HG02884 (cell line): Measurements from ENCODE around the gene CSN2.
"Not testable (repeated sequence)": the region's sequence is repeated elsewhere in the genome, so short reads cannot be mapped to it uniquely, and the experiment has no call there.

Experiments
- ATAC-seq: cut with Tn5 transposase; IDR thresholded peaks from one replicate; pipeline ENCODE4 v1.9.1; 2021; ENCODE audit warnings: mild to moderate bottlenecking, moderate library complexity; ENCODE audit not compliant: unreplicated experiment

CSN2 gene, protein sequence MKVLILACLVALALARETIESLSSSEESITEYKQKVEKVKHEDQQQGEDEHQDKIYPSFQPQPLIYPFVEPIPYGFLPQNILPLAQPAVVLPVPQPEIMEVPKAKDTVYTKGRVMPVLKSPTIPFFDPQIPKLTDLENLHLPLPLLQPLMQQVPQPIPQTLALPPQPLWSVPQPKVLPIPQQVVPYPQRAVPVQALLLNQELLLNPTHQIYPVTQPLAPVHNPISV

DNA sequence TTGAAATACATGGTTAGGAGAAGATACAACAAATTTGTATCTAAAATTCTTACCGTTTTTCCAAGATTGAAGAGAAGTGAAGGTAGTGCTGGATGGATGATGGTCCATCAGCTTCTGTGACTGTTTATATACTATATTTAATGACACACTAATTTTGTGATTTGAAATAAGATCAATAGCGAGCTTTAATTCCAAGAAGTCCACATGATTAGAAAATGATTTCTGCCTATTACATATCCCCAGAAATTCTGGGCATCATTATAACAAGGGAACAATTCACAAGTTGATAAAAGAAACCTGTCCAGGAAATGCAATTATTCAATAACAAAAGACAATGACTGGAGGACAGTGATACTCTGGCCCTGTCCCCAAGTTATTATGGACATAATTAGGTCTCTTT lies at the start of gene CSN2:
CSN2 (minus strand) TSS at position 101 of the 400 bp plus-strand sequence. CDS start 4,733 bp downstream, outside the sequence.
- ATAC-seq = no peak

DNA sequence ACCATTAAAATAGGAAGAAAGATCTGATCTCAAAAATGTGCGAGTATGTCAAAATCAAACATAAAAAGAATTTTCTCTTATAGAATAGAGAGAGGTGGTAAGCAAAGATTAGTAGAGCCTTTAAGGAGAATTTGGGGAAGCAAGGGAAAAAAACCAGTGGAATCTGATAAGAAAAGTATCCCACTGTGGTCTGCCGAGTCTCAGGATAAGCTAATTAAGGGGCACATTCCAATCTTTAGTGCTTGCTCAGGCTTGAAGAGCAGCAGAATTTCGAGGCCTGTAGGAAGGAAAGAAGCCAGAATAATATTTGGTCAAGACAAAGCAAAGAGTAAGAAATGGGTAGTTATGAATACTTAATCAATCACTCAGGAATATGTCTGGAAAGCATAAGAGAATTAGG lies 43.2 kb upstream of the CSN2 start:
- ATAC-seq = no peak

DNA sequence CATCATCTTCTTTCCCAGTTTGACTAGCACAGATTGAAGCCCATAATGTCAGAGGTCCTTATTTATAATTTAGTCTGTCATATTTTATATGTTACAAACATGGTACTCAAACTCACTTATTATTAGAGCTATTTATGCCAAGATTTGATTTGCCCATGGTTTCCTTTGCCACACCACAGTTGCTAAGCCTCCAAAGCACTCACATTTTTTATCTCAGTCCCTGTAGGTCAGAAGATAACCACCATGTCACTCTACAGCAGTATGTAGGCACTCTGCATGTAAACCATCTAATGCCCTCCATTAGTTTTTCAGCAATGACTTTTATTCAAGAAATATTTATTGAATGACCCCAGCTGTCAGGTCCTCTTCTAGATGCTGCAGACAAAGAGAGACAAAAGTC lies 37.0 kb upstream of the CSN2 start:
- ATAC-seq = no peak

DNA sequence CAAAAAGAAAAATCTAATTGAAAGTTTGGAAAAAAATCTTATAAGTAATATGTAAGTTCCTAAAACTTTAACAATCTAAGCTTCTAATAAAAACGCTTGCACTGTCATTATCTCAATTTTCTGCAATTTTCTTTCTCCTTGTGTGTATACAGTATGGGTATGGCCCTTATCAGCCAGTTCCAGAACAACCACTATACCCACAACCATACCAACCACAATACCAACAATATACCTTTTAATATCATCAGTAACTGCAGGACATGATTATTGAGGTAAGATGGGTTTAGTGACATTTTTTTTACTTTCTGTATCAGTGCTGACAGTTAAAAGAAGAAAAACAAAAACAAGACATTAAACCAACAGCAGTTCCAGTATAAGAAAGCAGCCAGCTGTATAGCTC lies 35.2 kb upstream of the CSN2 start:
- no peak for ATAC-seq

DNA sequence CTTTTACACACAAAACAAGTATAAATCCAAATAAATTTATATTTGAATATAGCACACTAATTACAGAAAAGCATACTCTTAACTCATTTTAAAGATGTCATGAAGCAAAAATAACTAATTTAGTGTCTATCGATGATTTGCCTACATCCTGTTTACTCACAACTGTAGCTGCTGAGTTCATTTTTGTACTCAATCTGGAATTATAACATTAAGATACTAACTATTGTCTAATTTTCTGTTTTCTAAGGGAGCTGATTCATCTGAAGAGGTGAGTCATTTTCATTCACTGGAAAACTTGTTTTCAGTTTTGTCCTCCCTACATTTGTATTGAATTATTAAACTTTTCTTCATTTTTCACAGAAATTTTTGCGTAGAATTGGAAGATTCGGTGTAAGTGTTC lies 33.9 kb upstream of the CSN2 start:
- ATAC-seq = peak; percentile 62

DNA sequence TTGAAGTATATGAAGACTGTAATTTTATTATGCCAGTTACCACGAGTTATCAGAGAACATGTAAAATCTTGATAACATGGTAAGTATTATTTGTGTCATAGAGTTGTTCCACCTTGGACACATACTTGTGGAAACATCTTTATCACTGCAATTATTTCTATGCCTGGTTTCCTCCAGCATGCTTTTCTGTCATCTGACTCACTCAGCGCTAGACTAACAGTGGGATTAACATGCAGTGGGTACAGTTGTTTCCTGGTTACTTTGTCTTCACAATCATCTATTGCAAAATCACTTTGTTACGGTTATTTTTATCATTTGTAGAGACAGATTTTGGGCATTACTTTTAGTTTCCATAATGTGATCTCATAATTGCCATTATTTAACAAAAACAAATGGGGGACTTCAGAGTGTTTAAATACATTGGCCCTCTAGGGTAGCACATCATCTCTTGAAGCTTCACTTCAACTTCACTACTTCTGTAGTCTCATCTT lies 30.0 kb upstream of the CSN2 start, which contains the start of gene STATH:
STATH (plus strand) TSS at position 441 of the 491 bp plus-strand sequence. CDS start 2,472 bp downstream, outside the sequence.
- ATAC-seq = no peak

DNA sequence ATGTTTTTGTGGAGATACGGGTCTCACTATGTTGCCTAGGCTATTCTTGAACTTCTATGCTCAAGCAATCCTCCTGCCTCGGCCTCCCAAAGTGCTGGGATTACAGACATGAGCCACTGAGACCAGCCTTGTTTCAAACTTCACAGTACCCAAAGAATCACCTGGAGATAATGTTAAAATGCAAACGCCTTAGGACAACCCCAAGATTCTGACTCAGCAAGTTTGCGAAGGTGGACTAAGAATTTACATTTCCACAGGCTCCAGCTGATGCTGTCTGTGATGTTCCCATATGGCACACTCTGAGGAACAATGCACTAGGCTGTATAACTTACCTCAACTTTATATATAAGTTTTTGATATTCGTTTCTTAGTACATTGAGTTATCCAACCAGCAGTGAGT lies 29.3 kb upstream of the CSN2 start:
- ATAC-seq = no peak

DNA sequence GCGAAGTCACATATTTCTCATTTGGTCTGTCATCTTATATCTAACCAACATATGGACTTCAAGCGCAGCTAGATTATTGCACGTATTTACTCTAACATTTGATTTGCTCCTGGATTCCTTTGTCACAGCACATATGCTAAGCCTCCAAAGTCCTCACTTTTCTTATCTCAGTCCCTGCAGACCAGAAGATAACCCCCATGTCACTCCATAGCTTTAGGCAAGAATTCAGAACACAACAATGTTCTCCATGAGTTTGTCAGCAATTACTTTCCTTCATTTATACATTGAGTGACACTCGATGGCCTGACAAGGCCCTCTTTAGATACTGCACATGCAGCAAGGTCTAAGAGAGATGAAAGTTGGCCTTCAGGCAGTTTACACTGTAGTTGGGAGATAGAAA lies 25.5 kb upstream of the CSN2 start:
- no peak for ATAC-seq

DNA sequence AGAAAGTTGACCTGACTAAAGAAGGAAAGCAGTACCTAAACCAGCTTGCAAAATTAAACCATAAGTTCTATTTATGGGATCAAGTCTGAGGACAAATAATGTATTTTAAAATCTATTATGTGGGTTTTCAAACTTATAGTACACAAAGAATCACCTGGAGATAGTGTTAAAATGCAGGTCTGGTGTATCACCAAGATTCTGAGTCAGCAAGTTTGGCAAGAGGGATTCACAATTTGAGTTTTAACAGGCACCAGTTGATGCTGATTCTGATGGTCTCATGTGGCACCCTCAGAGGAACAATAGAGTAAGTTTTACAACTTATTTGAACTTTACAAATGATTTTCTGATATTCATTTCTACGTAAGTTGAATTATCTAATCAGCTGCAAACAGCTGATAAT lies 21.1 kb upstream of the CSN2 start:
- ATAC-seq = no peak

DNA sequence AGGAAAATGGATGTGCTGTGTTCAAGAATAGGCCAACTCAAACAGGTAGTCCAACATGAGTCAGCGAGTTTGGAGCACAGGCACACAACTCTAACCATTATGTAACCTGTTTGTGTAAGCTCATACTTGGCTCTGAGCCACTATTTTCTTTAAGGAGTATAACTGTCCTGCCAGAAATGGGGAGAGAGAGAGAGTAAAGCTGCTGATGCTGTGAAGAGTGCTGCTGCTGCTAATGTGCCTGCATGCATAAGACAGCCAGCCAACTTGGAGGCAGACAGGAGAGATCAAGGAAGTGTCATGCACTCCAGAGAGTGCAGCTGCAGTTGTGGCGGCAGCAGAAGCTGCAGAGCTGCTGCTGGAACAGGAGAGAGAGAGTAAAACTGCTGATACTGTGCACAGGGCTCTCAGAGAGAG lies 18.5 kb upstream of the CSN2 start:
- ATAC-seq = no peak

DNA sequence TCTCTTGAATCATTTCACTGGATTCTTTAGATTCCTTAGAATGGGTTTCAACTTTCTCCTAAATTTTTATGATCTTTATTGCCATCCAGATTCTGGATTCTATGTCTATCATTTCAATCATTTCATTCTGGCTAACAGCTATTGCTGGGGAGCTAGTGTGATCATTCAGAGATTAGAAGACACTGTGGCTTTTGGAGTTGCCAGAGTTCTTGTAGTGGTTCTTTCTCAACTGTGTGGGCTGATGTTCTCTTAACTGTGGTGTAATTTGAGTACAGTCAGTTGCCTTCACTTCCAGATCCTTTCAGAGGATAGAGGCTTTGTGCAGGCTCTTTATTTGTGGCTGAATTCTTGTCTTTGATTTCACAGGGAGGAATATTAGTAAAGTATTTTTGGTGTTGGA lies 12.1 kb upstream of the CSN2 start:
- no peak for ATAC-seq

DNA sequence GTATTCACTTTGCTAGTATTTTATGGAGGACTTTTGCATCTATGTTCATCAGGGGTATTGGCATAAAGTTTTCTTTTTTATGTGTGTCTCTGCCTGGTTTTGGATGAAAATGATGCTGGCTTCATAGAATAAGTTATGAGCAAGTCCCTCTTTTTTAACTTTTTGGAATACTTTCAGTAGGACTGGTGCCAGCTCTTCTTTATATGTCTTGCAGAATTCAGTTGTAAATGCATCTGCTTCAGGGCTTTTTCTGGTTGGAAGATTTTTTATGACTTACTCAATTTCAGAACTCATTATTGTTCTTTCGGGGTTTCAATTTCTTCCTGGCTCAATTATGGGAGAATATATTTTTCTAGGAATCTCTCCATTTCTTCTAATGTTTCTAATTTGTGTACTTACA lies 9.1 kb upstream of the CSN2 start:
- ATAC-seq = no peak

DNA sequence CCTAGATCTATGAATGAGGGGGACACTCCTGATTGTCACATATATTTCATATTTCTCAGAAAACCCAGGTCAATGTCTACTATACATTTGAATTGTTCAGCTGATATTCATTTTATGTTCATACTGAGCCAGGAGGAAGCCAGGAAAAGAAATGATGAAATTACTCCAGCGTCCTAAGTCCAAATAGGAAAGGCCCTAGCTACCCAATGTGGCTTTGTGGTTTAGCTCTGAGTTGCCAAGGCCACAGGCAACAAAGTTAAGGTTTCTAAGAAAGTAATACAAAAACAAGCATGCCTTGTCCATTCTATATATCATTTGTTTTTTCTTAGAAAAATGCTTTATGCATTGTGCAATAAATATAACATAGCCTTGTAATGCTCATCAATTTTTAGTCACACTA lies 4.5 kb upstream of the CSN2 start:
- no peak for ATAC-seq

DNA sequence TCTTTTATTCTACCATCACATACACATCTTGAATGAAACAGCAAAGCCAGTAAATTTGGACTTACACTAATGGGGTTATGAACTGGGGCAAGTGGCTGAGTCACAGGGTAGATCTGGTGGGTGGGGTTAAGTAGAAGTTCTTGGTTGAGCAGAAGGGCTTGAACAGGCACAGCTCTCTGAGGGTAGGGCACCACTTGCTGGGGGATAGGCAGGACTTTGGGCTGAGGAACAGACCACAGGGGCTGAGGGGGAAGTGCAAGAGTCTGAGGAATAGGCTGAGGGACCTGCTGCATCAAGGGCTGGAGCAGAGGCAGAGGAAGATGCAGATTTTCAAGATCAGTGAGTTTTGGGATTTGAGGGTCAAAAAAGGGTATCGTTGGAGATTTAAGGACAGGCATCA lies 8.3 kb downstream of the CSN2 start:
- ATAC-seq = no peak

DNA sequence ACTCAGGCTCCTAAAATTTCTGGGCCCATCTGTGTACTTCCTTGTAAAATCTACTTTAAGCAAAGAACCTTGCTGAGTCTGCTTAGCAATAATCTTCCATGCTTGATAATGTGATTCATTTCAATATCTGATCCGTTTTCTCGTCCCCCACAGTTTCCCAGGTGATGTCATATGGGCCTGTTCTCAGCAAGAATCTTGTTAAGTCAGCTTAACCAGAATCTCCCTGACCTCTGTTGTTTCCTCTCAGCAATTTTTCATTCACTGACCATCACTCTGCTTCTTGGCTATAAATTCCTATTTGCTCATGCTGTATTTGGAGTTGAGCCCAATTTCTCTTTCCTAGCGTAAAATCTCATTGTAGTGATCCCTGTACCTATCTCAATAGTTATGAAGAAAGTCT lies 13.9 kb downstream of the CSN2 start:
- no peak for ATAC-seq

DNA sequence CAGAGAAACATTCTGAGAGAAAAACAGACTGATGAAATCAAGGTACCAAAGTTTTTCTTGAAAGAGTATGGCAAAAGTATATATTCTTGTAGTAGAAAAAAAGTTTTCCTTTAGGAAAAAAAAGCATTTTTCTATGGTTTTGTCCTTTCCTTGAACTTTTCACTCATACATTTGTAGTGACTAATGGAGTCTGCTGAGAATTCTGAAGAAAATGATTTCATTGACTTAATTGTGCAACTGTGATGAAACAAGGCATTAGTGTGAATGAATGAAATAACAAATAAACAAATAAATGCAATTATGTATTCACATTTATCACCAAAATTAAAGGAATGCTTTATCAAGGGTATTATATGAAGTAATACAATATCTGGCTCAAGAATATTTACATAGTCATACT lies 29.0 kb downstream of the CSN2 start:
- no peak for ATAC-seq

DNA sequence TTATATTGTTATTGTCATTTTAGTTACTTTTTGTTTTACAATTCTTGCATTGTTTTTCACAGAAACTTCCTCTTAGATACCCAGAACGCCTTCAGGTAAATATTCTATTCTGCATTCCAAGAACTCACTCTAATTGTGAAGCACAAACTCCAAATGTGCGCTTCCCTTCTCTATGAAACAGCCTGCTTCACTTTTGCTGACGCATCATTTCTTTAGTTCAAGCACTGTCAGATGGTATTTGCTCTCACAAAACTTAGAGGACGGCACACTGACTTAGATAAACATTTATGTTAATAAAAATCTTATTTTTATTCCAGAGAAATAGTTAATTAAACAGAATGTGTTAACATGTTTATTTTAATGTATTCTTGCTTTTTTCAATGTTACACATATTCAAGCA lies 31.4 kb downstream of the CSN2 start:
- no peak for ATAC-seq

DNA sequence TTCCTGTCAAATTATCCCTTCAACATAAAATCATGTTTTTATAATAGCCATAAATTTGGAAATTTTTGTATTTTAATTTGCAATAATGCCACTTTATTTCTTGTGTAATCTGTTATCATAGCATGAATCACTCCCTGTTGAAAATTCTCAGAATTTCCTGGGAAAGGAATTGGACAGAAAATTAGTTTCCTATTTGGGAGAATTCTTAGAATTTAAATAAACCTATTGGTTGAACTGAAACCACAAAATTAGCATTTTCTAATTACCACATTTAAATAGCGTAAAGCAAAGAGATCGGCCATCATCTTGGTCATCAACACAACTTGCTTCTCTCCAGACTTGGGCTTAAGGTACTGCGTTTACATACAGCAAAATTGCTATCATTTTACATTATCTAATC lies 34.8 kb downstream of the CSN2 start, which contains the start of gene CSN1S1:
CSN1S1 (plus strand) TSS at position 301 of the 400 bp plus-strand sequence. CDS start 1,488 bp downstream, outside the sequence.
- no peak for ATAC-seq

DNA sequence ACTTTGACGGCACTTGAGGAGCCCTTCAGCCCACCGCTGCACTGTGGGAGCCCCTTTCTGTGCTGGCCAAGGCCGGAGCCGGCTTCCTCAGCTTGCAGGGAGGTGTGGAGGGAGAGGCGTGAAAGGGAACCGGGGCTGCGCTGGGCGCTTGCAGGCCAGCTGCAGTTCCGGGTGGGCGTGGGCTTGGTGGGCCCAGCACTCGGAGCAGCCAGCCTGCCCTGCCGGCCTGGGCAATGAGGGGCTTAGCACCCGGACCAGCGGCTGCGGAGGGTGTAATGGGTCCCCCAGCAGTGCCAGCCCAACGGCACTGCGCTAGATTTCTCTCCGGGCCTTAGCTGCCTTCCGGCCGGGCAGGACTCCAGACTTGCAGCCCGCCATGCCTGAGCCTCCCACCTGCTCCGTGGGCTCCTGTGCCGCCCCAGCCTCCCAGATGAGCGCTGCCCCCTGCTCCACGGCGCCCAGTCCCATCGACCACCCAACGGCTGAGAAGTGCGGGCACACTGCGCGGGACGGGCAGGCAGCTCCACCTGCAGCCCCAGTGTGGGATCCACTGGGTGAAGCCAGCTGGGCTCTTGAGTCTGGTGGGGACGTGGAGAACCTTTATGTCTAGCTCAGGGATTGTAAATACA lies 41.6 kb downstream of the CSN2 start:
- not testable (repeated sequence) for ATAC-seq

DNA sequence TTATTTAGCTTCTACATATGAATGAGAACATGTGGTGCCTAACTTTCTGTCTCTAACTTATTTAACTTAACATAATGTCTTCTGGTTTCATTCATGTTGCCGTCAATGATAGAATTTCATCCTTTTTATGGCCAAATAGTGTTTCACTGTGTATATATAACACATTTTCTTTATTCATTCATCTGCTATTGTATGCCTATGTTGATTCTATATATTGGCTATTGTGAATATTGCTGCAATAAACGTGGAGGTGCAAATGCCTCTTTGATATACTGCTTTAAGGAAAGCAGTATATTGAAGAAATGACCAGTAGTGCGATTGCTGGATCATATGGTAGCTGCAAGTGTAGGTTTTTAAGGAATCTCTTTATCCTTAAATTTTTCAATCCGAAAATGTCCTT lies 44.7 kb downstream of the CSN2 start:
- no peak for ATAC-seq

DNA sequence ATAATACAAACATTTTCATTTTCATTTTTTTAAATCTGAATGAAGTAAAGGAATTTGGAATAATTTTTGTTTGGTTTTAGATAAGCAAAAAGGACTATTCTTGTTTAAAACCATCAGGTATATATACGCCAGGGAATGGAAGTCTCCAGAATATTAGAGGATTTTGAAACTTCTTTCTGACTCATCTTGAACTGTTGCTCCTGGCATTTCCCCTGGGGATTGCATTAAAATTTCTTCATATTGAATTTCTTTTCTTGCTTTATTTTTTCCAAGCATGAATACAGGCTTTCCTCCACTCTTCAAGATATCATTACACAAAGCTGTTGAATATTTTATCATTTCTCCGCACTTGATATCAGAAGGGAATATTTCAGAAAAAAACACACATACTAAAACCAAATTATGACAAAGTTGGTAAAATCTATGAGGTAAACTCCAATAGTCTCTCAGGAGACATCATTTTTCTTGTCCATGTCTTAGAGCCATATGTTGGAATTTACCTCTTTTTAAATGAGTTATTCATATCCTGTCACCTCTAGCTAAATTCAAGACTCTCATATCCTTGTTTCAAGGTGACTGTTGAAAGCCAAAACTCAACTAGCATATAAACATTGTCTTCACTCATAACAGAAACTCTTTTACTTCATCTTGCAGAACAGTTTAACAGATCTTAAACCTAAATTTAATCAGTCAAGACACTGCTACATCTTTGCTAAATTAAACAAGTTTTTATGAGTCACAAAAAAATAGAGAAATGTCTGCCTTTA lies 55.3 kb downstream of the CSN2 start:
- ATAC-seq = peak; percentile 91

DNA sequence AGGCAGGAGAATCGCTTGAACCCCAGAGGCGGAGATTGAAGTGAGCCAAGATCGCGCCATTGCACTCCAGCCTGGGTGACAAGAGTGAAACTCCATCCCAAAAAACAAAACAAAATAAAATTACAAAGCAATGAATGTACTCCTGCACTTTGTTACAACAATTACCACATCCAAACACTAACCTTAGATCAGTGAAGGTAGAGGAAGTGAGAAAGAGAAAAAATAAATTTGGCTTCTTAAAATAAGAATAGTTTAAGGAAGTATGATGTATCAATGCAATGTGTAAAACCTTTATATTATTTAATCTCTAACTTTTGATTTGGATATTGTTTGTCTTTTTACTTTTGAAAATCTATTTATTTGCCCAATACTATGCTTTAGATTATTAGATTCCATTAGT lies 56.3 kb downstream of the CSN2 start:
- peak; percentile 36 for ATAC-seq
